AG10803 (cell line): Measurements from ENCODE around the gene SLX4.

Experiments used
- DNase-seq: peaks from one replicate; pipeline ENCODE4 v3.0.0; 2010; ENCODE audit warnings: low read depth
- H3K4me3 ChIP-seq: 2 replicates; pipeline ENCODE4 v1.5.1; 2011; ENCODE audit warnings: mild to moderate bottlenecking, low read length, control low read depth
- TF ChIP-seq, protein P1 (sequence below): conservative IDR thresholded peaks from 2 replicates; pipeline ENCODE4 v1.5.1; 2011; ENCODE audit warnings: mild to moderate bottlenecking, low read length, control low read depth, inconsistent platforms

SLX4 gene

GRCh38 chr16:3536851-3537250 lies 74.6 kb downstream of the SLX4 start:
- TF ChIP-seq, protein P1, sequence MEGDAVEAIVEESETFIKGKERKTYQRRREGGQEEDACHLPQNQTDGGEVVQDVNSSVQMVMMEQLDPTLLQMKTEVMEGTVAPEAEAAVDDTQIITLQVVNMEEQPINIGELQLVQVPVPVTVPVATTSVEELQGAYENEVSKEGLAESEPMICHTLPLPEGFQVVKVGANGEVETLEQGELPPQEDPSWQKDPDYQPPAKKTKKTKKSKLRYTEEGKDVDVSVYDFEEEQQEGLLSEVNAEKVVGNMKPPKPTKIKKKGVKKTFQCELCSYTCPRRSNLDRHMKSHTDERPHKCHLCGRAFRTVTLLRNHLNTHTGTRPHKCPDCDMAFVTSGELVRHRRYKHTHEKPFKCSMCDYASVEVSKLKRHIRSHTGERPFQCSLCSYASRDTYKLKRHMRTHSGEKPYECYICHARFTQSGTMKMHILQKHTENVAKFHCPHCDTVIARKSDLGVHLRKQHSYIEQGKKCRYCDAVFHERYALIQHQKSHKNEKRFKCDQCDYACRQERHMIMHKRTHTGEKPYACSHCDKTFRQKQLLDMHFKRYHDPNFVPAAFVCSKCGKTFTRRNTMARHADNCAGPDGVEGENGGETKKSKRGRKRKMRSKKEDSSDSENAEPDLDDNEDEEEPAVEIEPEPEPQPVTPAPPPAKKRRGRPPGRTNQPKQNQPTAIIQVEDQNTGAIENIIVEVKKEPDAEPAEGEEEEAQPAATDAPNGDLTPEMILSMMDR, result no peak
- peak; percentile 58 for DNase-seq
- H3K4me3 ChIP-seq, result 0 out of 2 replicates have a peak overlapping the region, but pooled peaks have one; percentile 10

DNA sequence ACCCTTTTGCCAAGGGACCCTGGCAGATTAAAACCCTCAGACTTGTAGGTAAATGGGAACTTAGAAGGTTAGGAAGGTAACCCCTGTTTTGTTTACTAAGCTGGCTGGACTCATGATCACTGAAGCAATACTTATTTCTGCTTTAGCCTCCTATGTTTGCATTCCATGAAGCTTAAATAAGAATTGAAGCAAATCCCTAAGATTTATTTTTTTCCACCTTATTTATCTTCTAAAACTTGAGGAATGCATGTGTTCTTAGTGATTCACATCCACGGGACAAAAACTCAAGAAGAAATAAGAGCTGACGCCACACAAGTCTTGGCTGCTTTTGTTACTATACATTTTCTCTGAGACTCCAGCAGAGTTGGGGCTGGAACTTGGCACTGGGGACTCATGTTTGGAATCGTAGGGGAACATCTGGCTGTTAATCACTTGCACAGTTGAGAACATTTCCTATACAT lies 75.1 kb downstream of the SLX4 start:
- DNase-seq, result peak; percentile 82
- no peak overlapping the region for H3K4me3 ChIP-seq
- TF ChIP-seq, protein P1, result no peak

DNA sequence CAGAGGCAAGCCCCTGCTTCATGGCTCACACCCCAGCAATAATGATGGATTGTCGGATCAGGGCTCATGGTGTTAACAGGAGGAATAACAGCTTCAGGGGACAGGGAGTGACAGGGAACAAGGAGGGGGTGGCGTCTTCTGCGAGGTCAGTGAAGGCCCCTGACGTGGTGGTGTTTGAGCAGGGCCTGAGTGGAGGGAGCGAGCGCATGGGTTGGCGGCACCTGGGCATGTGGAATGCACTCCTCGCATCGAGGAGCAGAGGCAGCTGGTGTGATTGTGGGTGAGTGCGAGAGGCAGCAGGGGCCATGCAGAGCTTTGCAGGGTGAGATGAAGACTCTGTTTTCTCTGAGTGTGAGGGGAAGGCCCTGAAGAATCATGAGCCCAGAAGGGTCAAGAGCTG lies 77.3 kb downstream of the SLX4 start:
- no peak overlapping the region for H3K4me3 ChIP-seq
- DNase-seq, result no peak
- TF ChIP-seq, protein P1, result no peak

GRCh38 chr16:3532741-3533140 lies 78.7 kb downstream of the SLX4 start:
- H3K4me3 ChIP-seq, result no peak overlapping the region
- TF ChIP-seq, protein P1, result no peak
- DNase-seq, result no peak
